H9 (cell line): ENCODE data around the gene ASXL1. TPM values are rescaled to one million over a fixed set of nuclear protein-coding genes. Genes with fewer than 3 reads are reported as not detected.

Source experiments
- DNase-seq: peaks from one replicate; pipeline ENCODE4 v3.0.0-alpha.2; 2017
- H2AFZ ChIP-seq: one replicate; pipeline ENCODE4 v1.6.1; 2013; ENCODE audit warnings: mild to moderate bottlenecking, low read length, control low read depth, moderate library complexity
- H2AK5ac ChIP-seq: 2 replicates; pipeline ENCODE4 v1.6.1; 2013; ENCODE audit warnings: low read length, control low read depth, mixed read lengths; ENCODE audit not compliant: insufficient read length
- H2BK120ac ChIP-seq: one replicate; pipeline ENCODE4 v1.6.1; 2013; ENCODE audit warnings: low read depth, mild to moderate bottlenecking, low read length, control low read depth, inconsistent platforms; ENCODE audit not compliant: poor library complexity, severe bottlenecking
- H2BK12ac ChIP-seq: 2 replicates; pipeline ENCODE4 v1.6.1; 2013; ENCODE audit warnings: low read length, control low read depth, mixed read lengths, low read depth; ENCODE audit not compliant: insufficient read length
- H2BK15ac ChIP-seq: 2 replicates; pipeline ENCODE4 v1.6.1; 2013; ENCODE audit warnings: low read depth, low read length, control low read depth
- H2BK20ac ChIP-seq: one replicate; pipeline ENCODE4 v1.6.1; 2013; ENCODE audit warnings: low read depth, mild to moderate bottlenecking, low read length, control low read depth, inconsistent platforms; ENCODE audit not compliant: poor library complexity, severe bottlenecking
- H2BK5ac ChIP-seq: 2 replicates; pipeline ENCODE4 v1.6.1; 2013; ENCODE audit warnings: low read length, control low read depth, mixed read lengths; ENCODE audit not compliant: insufficient read length
- H3K14ac ChIP-seq: 2 replicates; pipeline ENCODE4 v1.6.1; 2013; ENCODE audit warnings: low read length, control low read depth; ENCODE audit not compliant: insufficient read depth
- H3K18ac ChIP-seq: 2 replicates; pipeline ENCODE4 v1.6.1; 2013; ENCODE audit warnings: low read depth, mild to moderate bottlenecking, mixed read lengths, low read length, control low read depth; ENCODE audit not compliant: insufficient read length
- H3K23ac ChIP-seq: 2 replicates; pipeline ENCODE4 v1.6.1; 2013; ENCODE audit warnings: low read length, control low read depth, mixed read lengths, low read depth; ENCODE audit not compliant: insufficient read length
- H3K23me2 ChIP-seq: 2 replicates; pipeline ENCODE4 v1.6.1; 2013; ENCODE audit warnings: low read depth, mild to moderate bottlenecking, mixed read lengths, low read length, control low read depth; ENCODE audit not compliant: insufficient read length, poor library complexity, severe bottlenecking
- H3K27ac ChIP-seq: 2 replicates; pipeline ENCODE4 v1.5.1; 2013; ENCODE audit warnings: low read length, control low read depth, mixed read lengths, low read depth; ENCODE audit not compliant: insufficient read length
- H3K27me3 ChIP-seq: 2 replicates; pipeline ENCODE4 v1.6.1; 2013; ENCODE audit warnings: low read length, control low read depth, inconsistent platforms; ENCODE audit not compliant: insufficient read depth
- H3K4ac ChIP-seq: 2 replicates; pipeline ENCODE4 v1.6.1; 2013; ENCODE audit warnings: low read depth, mild to moderate bottlenecking, control low read depth, inconsistent platforms, low read length, moderate library complexity
- H3K4me1 ChIP-seq: 2 replicates; pipeline ENCODE4 v1.6.1; 2013; ENCODE audit warnings: low read length, control low read depth, inconsistent platforms; ENCODE audit not compliant: insufficient read depth
- H3K4me2 ChIP-seq: 2 replicates; pipeline ENCODE4 v1.6.1; 2013; ENCODE audit warnings: low read length, control low read depth, mixed read lengths; ENCODE audit not compliant: insufficient read length, insufficient read depth
- H3K56ac ChIP-seq: 2 replicates; pipeline ENCODE4 v1.6.1; 2013; ENCODE audit warnings: low read depth, mild to moderate bottlenecking, mixed read lengths, low read length, control low read depth; ENCODE audit not compliant: insufficient read length
- H3K79me1 ChIP-seq: 2 replicates; pipeline ENCODE4 v1.6.1; 2013; ENCODE audit warnings: low read depth, mild to moderate bottlenecking, moderate library complexity, low read length, control low read depth, inconsistent platforms; ENCODE audit not compliant: insufficient read depth, poor library complexity, severe bottlenecking
- H3K79me2 ChIP-seq: 2 replicates; pipeline ENCODE4 v1.6.1; 2013; ENCODE audit warnings: low read length, control low read depth, inconsistent platforms; ENCODE audit not compliant: insufficient read depth
- H3K9ac ChIP-seq: 2 replicates; pipeline ENCODE4 v1.6.1; 2013; ENCODE audit warnings: low read length, control low read depth, mixed read lengths; ENCODE audit not compliant: insufficient read length; ENCODE audit errors: extremely low read depth
- H3K9me3 ChIP-seq: one replicate; pipeline ENCODE4 v1.6.1; 2013; ENCODE audit warnings: low read depth, low read length, inconsistent platforms; ENCODE audit not compliant: control insufficient read depth
- H3T11ph ChIP-seq: one replicate; pipeline ENCODE4 v1.6.1; 2013; ENCODE audit warnings: mild to moderate bottlenecking, low read length, control low read depth, inconsistent platforms
- H4K20me1 ChIP-seq: one replicate; pipeline ENCODE4 v1.6.1; 2013; ENCODE audit not compliant: control insufficient read depth, insufficient read length, insufficient read depth
- H4K5ac ChIP-seq: 2 replicates; pipeline ENCODE4 v1.6.1; 2013; ENCODE audit warnings: low read depth, mild to moderate bottlenecking, mixed read lengths, low read length, control low read depth; ENCODE audit not compliant: insufficient read length
- H4K8ac ChIP-seq: replicated peaks from 2 replicates; pipeline ENCODE4 v1.6.1; 2013; ENCODE audit warnings: low read length, control low read depth, mixed read lengths, low read depth; ENCODE audit not compliant: insufficient read length
- H4K91ac ChIP-seq: 2 replicates; pipeline ENCODE4 v1.6.1; 2013; ENCODE audit warnings: low read depth, mild to moderate bottlenecking, moderate library complexity, mixed read lengths, low read length, control low read depth; ENCODE audit not compliant: insufficient read length
- H3K27ac Mint-ChIP-seq, 3 experiments: 2 replicates in 2 of 3; 3 replicates in 1 of 3; pipeline ENCODE4 v1.8.0; 2020 to 2021; ENCODE audit warnings: mixed read lengths in 3 of 3, mild to moderate bottlenecking in 1 of 3, moderate library complexity in 1 of 3
- H3K27me3 Mint-ChIP-seq: 2 replicates; pipeline ENCODE4 v1.8.0; 2021; ENCODE audit warnings: low read depth, mild to moderate bottlenecking, moderate library complexity, mixed read lengths
- H3K36me3 Mint-ChIP-seq, 3 experiments: 2 replicates in 2 of 3; 3 replicates in 1 of 3; pipeline ENCODE4 v1.8.0; 2020 to 2021; ENCODE audit warnings: low read depth in 3 of 3, mixed read lengths in 3 of 3; ENCODE audit not compliant: insufficient read depth in 1 of 3
- H3K4me1 Mint-ChIP-seq, 2 experiments: 2 replicates each; pipeline ENCODE4 v1.8.0; 2020; ENCODE audit warnings: mixed read lengths in 2 of 2
- H3K4me3 Mint-ChIP-seq, 2 experiments: 2 replicates in 1 of 2; 3 replicates in 1 of 2; pipeline ENCODE4 v1.8.0; 2020 to 2021; ENCODE audit warnings: mild to moderate bottlenecking in 2 of 2, mixed read lengths in 2 of 2, moderate library complexity in 1 of 2
- H3K9me3 Mint-ChIP-seq, 2 experiments: 2 replicates in 1 of 2; 3 replicates in 1 of 2; pipeline ENCODE4 v1.8.0; 2020; ENCODE audit warnings: mild to moderate bottlenecking in 2 of 2, mixed read lengths in 2 of 2, moderate library complexity in 1 of 2
- WGBS: extraction: QIAGEN DNeasy Blood & Tissue Kit; methylation state at CpG from one replicate; pipeline ENCODE4 v1.1.7; 2013; ENCODE audit warnings: missing lambda C conversion rate, low lambda C conversion rate, mixed read lengths; ENCODE audit not compliant: insufficient read length; ENCODE audit errors: extremely low coverage; 5-methylcytosine and 5-hydroxymethylcytosine counted together
- total RNA-seq: library from RNA; stranded (reverse); gene quantifications from 2 replicates; pipeline ENCODE4 v1.2.1, GENCODE V29; 2021
- TF ChIP-seq, protein P1 (sequence below): fragments of 200-600 bp; sonication (generic); conservative IDR thresholded peaks from 3 replicates; pipeline ENCODE4 v1.8.0; 2021; ENCODE audit warnings: antibody characterized with exemption, mild to moderate bottlenecking

Gene ASXL1
- total RNA-seq, 1 experiment from 2014 or later, result 39.5 TPM

DNA sequence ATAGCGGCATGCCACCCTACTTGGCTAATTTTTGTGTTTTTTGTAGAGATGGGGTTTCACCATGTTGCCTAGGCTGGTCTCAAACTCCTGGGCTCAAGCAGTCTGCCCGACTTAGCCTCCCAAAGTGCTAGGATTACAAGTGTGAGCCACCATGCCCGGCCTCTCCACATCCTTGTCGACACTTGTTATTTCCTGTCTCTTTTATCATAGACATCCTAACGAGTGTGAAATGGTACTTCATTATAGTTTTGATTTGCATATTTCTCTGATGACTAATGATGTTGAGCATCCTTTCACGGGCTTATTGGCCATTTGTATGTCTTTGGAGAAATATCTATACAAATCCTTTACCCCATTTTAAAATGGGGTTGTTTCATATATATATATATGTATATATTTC is 39.0 kb upstream of the ASXL1 start:
- Histone ChIP-seq H3K14ac (no peak overlapping the region), H2BK120ac (no peak overlapping the region), H3K4me2 (no peak overlapping the region), H3K56ac (no peak overlapping the region), H3K4ac (no peak overlapping the region), H3T11ph (no peak overlapping the region), H2AFZ (no peak overlapping the region), H3K27ac (no peak overlapping the region), H3K9me3 (no peaks in the 10 kb centered on the region), H2BK12ac (no peak overlapping the region), H4K20me1 (no peaks in the 10 kb centered on the region), H3K79me2 (no peaks in the 10 kb centered on the region), H2BK15ac (no peak overlapping the region), H3K79me1 (no peaks in the 10 kb centered on the region), H3K9ac (no peak overlapping the region), H3K4me1 (no peaks in the 10 kb centered on the region), H2BK5ac (no peak overlapping the region), H2AK5ac (no peak overlapping the region), H4K8ac (no peak overlapping the region), H2BK20ac (no peak overlapping the region), H3K18ac (no peak overlapping the region), H3K23ac (no peak overlapping the region), H3K23me2 (no peaks in the 10 kb centered on the region), H3K27me3 (no peaks in the 10 kb centered on the region), H4K5ac (no peak overlapping the region), H4K91ac (no peak overlapping the region)
- TF ChIP-seq, protein P1, sequence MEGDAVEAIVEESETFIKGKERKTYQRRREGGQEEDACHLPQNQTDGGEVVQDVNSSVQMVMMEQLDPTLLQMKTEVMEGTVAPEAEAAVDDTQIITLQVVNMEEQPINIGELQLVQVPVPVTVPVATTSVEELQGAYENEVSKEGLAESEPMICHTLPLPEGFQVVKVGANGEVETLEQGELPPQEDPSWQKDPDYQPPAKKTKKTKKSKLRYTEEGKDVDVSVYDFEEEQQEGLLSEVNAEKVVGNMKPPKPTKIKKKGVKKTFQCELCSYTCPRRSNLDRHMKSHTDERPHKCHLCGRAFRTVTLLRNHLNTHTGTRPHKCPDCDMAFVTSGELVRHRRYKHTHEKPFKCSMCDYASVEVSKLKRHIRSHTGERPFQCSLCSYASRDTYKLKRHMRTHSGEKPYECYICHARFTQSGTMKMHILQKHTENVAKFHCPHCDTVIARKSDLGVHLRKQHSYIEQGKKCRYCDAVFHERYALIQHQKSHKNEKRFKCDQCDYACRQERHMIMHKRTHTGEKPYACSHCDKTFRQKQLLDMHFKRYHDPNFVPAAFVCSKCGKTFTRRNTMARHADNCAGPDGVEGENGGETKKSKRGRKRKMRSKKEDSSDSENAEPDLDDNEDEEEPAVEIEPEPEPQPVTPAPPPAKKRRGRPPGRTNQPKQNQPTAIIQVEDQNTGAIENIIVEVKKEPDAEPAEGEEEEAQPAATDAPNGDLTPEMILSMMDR, result no peak
- no peaks in the 10 kb centered on the region for H3K9me3 Mint-ChIP-seq
- H3K36me3 Mint-ChIP-seq, result peaks cover 0 to 24% (median 24%) of the 10 kb centered on the region in 3 experiments; a peak in 5 of 7 replicates
- DNase-seq, result no peak
- H3K27ac Mint-ChIP-seq, result no peak overlapping the region
- no peak overlapping the region for H3K4me3 Mint-ChIP-seq
- no peaks in the 10 kb centered on the region for H3K27me3 Mint-ChIP-seq
- H3K4me1 Mint-ChIP-seq, result no peaks in the 10 kb centered on the region
- WGBS, result no CpG with 5 or more reads among the region's 6 CpGs
